ENCODE measurements around the gene CCDC38. TPM values are rescaled to one million over a fixed set of nuclear protein-coding genes. Genes with fewer than 3 reads are reported as not detected.

CCDC38 gene
- total and polyA plus RNA-seq, 9 donors: 0.22 to 0.37 (median 0.25) TPM; not detected in 6

GRCh38 chr12:95896846-95897245 lies 45.6 kb downstream of the CCDC38 start:
- no peak overlapping the region for H3K4me3 ChIP-seq
- TF ChIP-seq CTCF (IDR thresholded peaks at IDR 0.05) (no peak), POLR2A (IDR thresholded peaks at IDR 0.05) (no peak), EP300 (IDR thresholded peaks at IDR 0.05) (no peak)

GRCh38 chr12:95890958-95891357 lies 51.5 kb downstream of the CCDC38 start:
- no peak overlapping the region for H3K4me3 ChIP-seq
- intact Hi-C loops (cut with DNase I): no loop called here
- WGBS, 3 donors: 38 to 59% (median 40%) methylated on average over 3 of the region's 3 CpGs
- no peaks in the 10 kb centered on the region for H3K27me3 ChIP-seq
- H3K4me1 ChIP-seq (ENCODE audit: insufficient read depth): no peaks in the 10 kb centered on the region
- no peaks in the 10 kb centered on the region for H3K36me3 ChIP-seq
- TF ChIP-seq CTCF (IDR thresholded peaks at IDR 0.05) (no peak), EP300 (IDR thresholded peaks at IDR 0.05) (no peak), POLR2A (IDR thresholded peaks at IDR 0.05) (no peak)
- no peaks in the 10 kb centered on the region for H3K9me3 ChIP-seq
- DNase-seq: no peak
- H3K27ac ChIP-seq: no peak overlapping the region

More at GRCh38 chr12:95896846-95897245, 45.6 kb downstream of the CCDC38 start:
- no peaks in the 10 kb centered on the region for H3K9me3 ChIP-seq
- H3K27me3 ChIP-seq: no peaks in the 10 kb centered on the region
- WGBS, 3 donors: 79 to 93% (median 89%) methylated on average over 4 of the region's 4 CpGs
- no peak for DNase-seq
- no peaks in the 10 kb centered on the region for H3K4me1 ChIP-seq (ENCODE audit: insufficient read depth)
- no peaks in the 10 kb centered on the region for H3K36me3 ChIP-seq
- intact Hi-C loops (cut with DNase I): no loop called here
- H3K27ac ChIP-seq: no peak overlapping the region

GRCh38 chr12:95887311-95887710 lies 55.1 kb downstream of the CCDC38 start:
- Histone ChIP-seq H3K27ac (no peak overlapping the region), H3K4me3 (no peak overlapping the region), H3K27me3 (no peaks in the 10 kb centered on the region), H3K36me3 (no peaks in the 10 kb centered on the region), H3K4me1 (ENCODE audit: insufficient read depth) (no peaks in the 10 kb centered on the region), H3K9me3 (no peaks in the 10 kb centered on the region)
- DNase-seq: no peak
- WGBS, 3 donors: 69 to 74% (median 70%) methylated on average over 5 of the region's 5 CpGs
- intact Hi-C loops (cut with DNase I): no loop called here
- no peak for TF ChIP-seq EP300 (IDR thresholded peaks at IDR 0.05)
- no peak for TF ChIP-seq CTCF (IDR thresholded peaks at IDR 0.05)
- no peak for TF ChIP-seq POLR2A (IDR thresholded peaks at IDR 0.05)

- no peak for DNase-seq
- Histone ChIP-seq H3K27me3 (no peaks in the 10 kb centered on the region), H3K9me3 (no peaks in the 10 kb centered on the region), H3K27ac (no peak overlapping the region), H3K4me1 (ENCODE audit: insufficient read depth) (no peaks in the 10 kb centered on the region), H3K36me3 (no peaks in the 10 kb centered on the region), H3K4me3 (no peak overlapping the region)
- intact Hi-C loops (cut with DNase I): no loop called here
- 62 to 70% (median 69%) methylated on average over 3 of the region's 3 CpGs for WGBS, 3 donors
- TF ChIP-seq EP300 (IDR thresholded peaks at IDR 0.05): no peak
- TF ChIP-seq CTCF (IDR thresholded peaks at IDR 0.05): no peak
- no peak for TF ChIP-seq POLR2A (IDR thresholded peaks at IDR 0.05)
These were observed 57.4 kb downstream of the CCDC38 start for GRCh38 chr12:95884998-95885397.

All from ovary (tissue), 9 donors.